GM23248 (cell line): Measurements from ENCODE around the gene SOBP. TPM values are rescaled to one million over a fixed set of nuclear protein-coding genes. Genes with fewer than 3 reads are reported as not detected.

Source experiments
- DNase-seq: peaks from one replicate; pipeline ENCODE4 v3.0.0-alpha.2; 2015
- H2AFZ ChIP-seq: fragments of 200-600 bp; sonication (generic); 2 replicates; pipeline ENCODE4 v1.6.1; 2016; ENCODE audit warnings: antibody characterized with exemption
- H3F3A ChIP-seq: fragments of 200-600 bp; sonication (generic); 2 replicates; pipeline ENCODE4 v1.6.1; 2016; ENCODE audit warnings: mild to moderate bottlenecking, antibody characterized with exemption, mixed run types; ENCODE audit not compliant: insufficient read depth
- H3K27ac ChIP-seq: fragments of 200-600 bp; sonication (generic); 2 replicates; pipeline ENCODE4 v1.5.1; 2016; ENCODE audit warnings: mild to moderate bottlenecking
- H3K27me3 ChIP-seq: fragments of 200-600 bp; sonication (generic); replicated peaks from 2 replicates; pipeline ENCODE4 v1.6.1; 2016; ENCODE audit warnings: mild to moderate bottlenecking; ENCODE audit not compliant: insufficient read depth
- H3K36me3 ChIP-seq: fragments of 200-600 bp; sonication (generic); 2 replicates; pipeline ENCODE4 v1.6.1; 2016; ENCODE audit warnings: low read depth, mild to moderate bottlenecking
- H3K4me1 ChIP-seq: fragments of 200-600 bp; sonication (generic); 2 replicates; pipeline ENCODE4 v1.6.1; 2016; ENCODE audit warnings: mild to moderate bottlenecking; ENCODE audit not compliant: insufficient read depth
- H3K4me2 ChIP-seq: fragments of 200-600 bp; sonication (generic); one replicate; pipeline ENCODE4 v1.6.1; 2016; ENCODE audit warnings: mild to moderate bottlenecking; ENCODE audit not compliant: unreplicated experiment
- H3K4me3 ChIP-seq: fragments of 200-600 bp; sonication (generic); 2 replicates; pipeline ENCODE4 v1.5.1; 2016; ENCODE audit warnings: mild to moderate bottlenecking
- H3K79me2 ChIP-seq: fragments of 200-600 bp; sonication (generic); 2 replicates; pipeline ENCODE4 v1.6.1; 2016; ENCODE audit warnings: mild to moderate bottlenecking; ENCODE audit not compliant: insufficient read depth
- H3K9ac ChIP-seq: fragments of 200-600 bp; sonication (generic); 2 replicates; pipeline ENCODE4 v1.6.1; 2016; ENCODE audit warnings: mild to moderate bottlenecking
- H3K9me2 ChIP-seq: fragments of 200-600 bp; sonication (generic); 2 replicates; pipeline ENCODE4 v1.6.1; 2016; ENCODE audit warnings: mixed run types, mild to moderate bottlenecking, moderate library complexity; ENCODE audit not compliant: insufficient read depth
- H3K9me3 ChIP-seq: fragments of 200-600 bp; sonication (generic); one replicate; pipeline ENCODE4 v1.6.1; 2017; ENCODE audit warnings: low read depth
- H4K20me1 ChIP-seq: fragments of 200-600 bp; sonication (generic); 2 replicates; pipeline ENCODE4 v1.6.0; 2016; ENCODE audit not compliant: insufficient read depth
- EZH2 ChIP-seq: fragments of 200-600 bp; sonication (generic); IDR thresholded peaks from 2 replicates; pipeline ENCODE4 v1.6.1; 2018; ENCODE audit warnings: antibody characterized with exemption, mild to moderate bottlenecking; ENCODE audit not compliant: insufficient read depth, poor library complexity, severe bottlenecking
- EZH2phosphoT487 ChIP-seq: fragments of 200-600 bp; sonication (generic); IDR thresholded peaks from 2 replicates; pipeline ENCODE4 v1.6.1; 2018; ENCODE audit warnings: antibody characterized with exemption, moderate library complexity, mild to moderate bottlenecking, low read depth; ENCODE audit not compliant: insufficient read depth
- WGBS, 2 experiments: methylation state at CpG; one replicate each; pipeline ENCODE4 v1.1.6; 2015 to 2017; ENCODE audit warnings: low lambda C conversion rate in 2 of 2, low coverage in 1 of 2; ENCODE audit errors: missing lambda C conversion rate in 2 of 2; 5-methylcytosine and 5-hydroxymethylcytosine counted together
- in situ Hi-C: fragments of 300-500 bp; cut with MboI; formaldehyde crosslinking; loops from 2 replicates; pipeline ENCODE4 v1.15.0; 2020
- polyA plus RNA-seq: library from polyadenylated mRNA; unstranded; fragments of >200 nt; fragmentation: Nextera tagmentation; extraction: Ambion mirVana; gene quantifications from 2 replicates; pipeline ENCODE4 v1.2.1, GENCODE V29; 2016
- total RNA-seq: library from RNA; depleted of rRNA; stranded (reverse); fragments of >200 nt; shearing (Covaris generic); gene quantifications from 2 replicates; pipeline ENCODE4 v1.2.3, GENCODE V29; 2014

The SOBP gene
- total and polyA plus RNA-seq, 2 experiments from 2014 or later, result 0.38 to 0.97 TPM

GRCh38 chr6:107618672-107619071, 128.8 kb downstream of the SOBP start:
- Histone ChIP-seq H3K4me1 (peaks cover 2% of the 10 kb centered on the region; the same call in 1 of the 2 replicates), H3F3A (no peaks in the 10 kb centered on the region), H3K79me2 (no peaks in the 10 kb centered on the region), H3K9me2 (no peaks in the 10 kb centered on the region), H3K4me2 (no peak overlapping the region), H3K36me3 (no peaks in the 10 kb centered on the region), H2AFZ (no peak overlapping the region), H3K27ac (no peak overlapping the region), H3K9ac (no peak overlapping the region), H3K27me3 (no peaks in the 10 kb centered on the region), H4K20me1 (no peaks in the 10 kb centered on the region), H3K4me3 (no peak overlapping the region), H3K9me3 (no peaks in the 10 kb centered on the region)
- in situ Hi-C loops, result no loop called here
- DNase-seq, result no peak
- TF ChIP-seq EZH2phosphoT487, result no peak
- no peak for TF ChIP-seq EZH2
- 94 to 96% methylated on average over 8 to 9 of the region's 9 CpGs for WGBS, 2 experiments

DNA sequence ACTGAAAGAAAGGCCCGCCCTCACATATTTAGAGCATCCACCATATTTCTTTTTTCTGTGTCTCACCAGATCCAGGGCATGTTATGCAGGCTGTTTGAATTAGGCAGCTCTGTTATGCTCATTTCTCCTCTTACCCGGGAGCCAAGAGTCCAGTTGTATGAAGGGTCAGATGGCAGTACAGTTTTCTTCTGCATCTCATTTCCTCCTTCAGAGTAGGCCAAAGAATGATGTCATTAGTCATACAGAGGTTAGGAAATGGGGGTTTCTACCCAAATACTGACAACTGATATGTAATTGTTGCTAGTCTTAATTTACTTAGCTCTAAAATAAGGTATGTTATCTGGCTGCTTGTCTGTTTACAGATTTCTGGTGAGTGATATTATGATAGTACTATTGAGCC, 130.8 kb downstream of the SOBP start:
- TF ChIP-seq EZH2, result no peak
- Histone ChIP-seq H4K20me1 (no peaks in the 10 kb centered on the region), H3K9me3 (no peaks in the 10 kb centered on the region), H3K4me3 (no peak overlapping the region), H3K9ac (no peak overlapping the region), H3F3A (no peaks in the 10 kb centered on the region), H3K79me2 (no peaks in the 10 kb centered on the region), H2AFZ (no peak overlapping the region), H3K4me2 (no peak overlapping the region), H3K36me3 (no peaks in the 10 kb centered on the region), H3K4me1 (peaks cover 10% of the 10 kb centered on the region), H3K9me2 (no peaks in the 10 kb centered on the region), H3K27me3 (no peaks in the 10 kb centered on the region), H3K27ac (no peak overlapping the region)
- DNase-seq, result no peak
- WGBS, 2 experiments, result 67 to 73% methylated on average over 2 of the region's 2 CpGs
- in situ Hi-C loops, result no loop called here

DNA sequence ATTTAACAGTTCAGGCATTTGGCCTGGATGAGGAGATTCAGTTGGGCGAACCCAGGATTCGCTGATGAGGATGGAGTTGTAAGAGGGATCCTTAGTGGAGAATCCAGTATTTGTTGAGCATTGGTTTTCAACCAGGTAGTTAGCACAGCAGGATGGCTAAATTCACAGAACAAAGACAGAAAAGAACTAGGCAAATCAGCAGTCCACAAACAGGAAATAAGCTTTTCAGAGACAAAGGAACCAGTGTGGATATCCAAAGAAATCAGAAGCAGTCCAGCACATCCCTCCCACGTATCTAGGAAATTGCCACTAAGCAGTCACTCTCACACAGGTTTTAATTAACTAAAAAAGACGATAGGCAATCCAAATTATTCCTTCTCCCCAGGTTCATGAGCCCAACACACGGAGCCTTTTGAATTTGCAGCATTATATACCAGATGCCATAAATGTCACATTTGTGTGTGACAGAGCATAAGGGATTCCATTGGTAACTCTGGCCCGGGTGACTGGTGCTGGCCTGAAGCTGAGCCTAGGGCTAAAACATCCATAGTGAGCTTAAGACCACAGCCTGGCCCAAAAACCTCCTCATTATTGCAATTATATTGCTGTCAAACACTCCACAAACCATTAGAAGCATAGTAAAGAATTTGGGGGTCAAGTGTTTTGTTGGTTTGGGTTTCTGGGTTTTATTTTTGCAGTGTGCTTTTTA, 131.5 kb downstream of the SOBP start:
- in situ Hi-C loops, result no loop called here
- Histone ChIP-seq H3K27ac (no peak overlapping the region), H3K4me2 (no peak overlapping the region), H3K9me3 (no peaks in the 10 kb centered on the region), H3K27me3 (no peaks in the 10 kb centered on the region), H3K9ac (no peak overlapping the region), H3K9me2 (no peaks in the 10 kb centered on the region), H3K79me2 (no peaks in the 10 kb centered on the region), H3K4me1 (peaks cover 10% of the 10 kb centered on the region), H3K4me3 (no peak overlapping the region), H3F3A (no peaks in the 10 kb centered on the region), H2AFZ (no peak overlapping the region), H4K20me1 (no peaks in the 10 kb centered on the region), H3K36me3 (no peaks in the 10 kb centered on the region)
- DNase-seq, result no peak
- WGBS, 2 experiments, result 83 to 87% methylated on average over 6 of the region's 6 CpGs
- no peak for TF ChIP-seq EZH2
- no peak for TF ChIP-seq EZH2phosphoT487

DNA sequence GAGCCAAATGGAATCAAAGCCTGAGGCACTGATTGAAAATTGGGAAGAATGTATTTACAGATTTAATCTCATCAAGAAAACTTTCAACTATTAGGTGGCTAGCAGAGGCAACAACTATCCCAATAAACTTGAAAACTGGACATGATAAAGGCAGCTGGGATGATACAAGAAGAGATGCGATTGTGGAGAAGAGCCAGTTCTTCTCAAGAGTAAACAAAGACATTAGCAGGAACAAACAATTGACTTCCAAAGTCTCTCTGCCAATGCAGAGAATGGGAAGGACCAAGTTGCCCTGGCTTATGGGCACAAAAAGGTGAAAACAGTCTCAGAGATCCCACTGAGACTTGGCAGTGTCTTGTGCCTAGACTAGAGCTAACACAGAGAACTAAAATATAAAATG, 132.4 kb downstream of the SOBP start:
- WGBS, 2 experiments, result 85 to 90% methylated on average over 1 of the region's 1 CpG
- no peaks in the 10 kb centered on the region for H3K9me2 ChIP-seq

More for the DNA sequence above, 132.4 kb downstream of the SOBP start:
- TF ChIP-seq EZH2phosphoT487, result no peak
- TF ChIP-seq EZH2, result no peak
- in situ Hi-C loops, result no loop called here
- H4K20me1 ChIP-seq, result no peaks in the 10 kb centered on the region
- no peak overlapping the region for H3K27ac ChIP-seq
- DNase-seq, result no peak
- no peaks in the 10 kb centered on the region for H3F3A ChIP-seq
- no peak overlapping the region for H3K4me2 ChIP-seq
- H3K27me3 ChIP-seq, result no peaks in the 10 kb centered on the region
- H3K4me3 ChIP-seq, result no peak overlapping the region
- peaks cover 10% of the 10 kb centered on the region for H3K4me1 ChIP-seq
- no peaks in the 10 kb centered on the region for H3K9me3 ChIP-seq
- H2AFZ ChIP-seq, result no peak overlapping the region
- H3K79me2 ChIP-seq, result no peaks in the 10 kb centered on the region
- H3K9ac ChIP-seq, result no peak overlapping the region
- no peaks in the 10 kb centered on the region for H3K36me3 ChIP-seq
